ENCODE results near the gene IAH1.

DNA sequence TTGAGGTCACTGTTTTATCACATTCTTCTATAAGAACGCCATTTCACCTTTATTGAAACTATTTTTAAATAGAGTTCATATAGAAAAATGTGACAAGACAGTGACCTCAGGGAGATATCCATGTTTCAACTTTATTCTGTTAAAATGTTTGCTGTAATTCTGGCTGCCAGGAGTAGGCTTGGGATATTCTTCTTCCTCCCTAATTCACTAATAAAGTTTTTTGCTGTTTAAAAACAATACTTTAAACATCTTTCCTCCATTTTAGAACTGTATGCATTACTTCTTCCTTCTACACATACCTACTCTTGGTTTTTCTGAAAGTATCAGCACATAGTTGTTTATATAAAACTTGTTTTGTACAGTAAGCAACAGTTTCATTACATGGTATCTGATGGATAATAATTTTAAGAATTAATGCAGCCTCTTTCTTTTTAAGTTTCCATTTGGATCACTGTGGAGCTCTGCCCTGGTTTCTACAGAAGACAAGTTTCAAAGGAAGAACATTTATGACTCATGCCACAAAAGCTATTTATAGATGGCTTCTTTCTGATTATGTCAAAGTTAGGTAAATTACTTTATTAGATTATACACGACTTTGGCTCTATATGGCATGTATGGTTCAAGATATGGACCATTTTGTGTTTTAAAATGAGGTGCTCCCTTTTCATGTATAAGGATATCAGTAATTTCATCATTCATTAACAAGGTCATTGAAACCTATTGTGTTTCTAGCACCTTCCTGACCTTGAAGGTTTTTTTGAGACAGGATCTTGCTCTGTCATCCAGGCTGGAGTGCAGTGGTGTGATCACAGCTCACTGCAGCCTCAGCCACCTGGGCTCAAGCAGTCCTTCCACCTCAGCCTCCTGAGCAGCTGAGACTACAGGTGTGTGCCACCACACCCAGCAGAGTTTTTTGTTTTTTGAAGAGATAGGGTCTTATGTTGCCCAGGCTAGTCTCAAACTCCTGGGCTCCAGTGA, 43.7 kb upstream of the IAH1 start:
- TF ChIP-seq, protein P1, sequence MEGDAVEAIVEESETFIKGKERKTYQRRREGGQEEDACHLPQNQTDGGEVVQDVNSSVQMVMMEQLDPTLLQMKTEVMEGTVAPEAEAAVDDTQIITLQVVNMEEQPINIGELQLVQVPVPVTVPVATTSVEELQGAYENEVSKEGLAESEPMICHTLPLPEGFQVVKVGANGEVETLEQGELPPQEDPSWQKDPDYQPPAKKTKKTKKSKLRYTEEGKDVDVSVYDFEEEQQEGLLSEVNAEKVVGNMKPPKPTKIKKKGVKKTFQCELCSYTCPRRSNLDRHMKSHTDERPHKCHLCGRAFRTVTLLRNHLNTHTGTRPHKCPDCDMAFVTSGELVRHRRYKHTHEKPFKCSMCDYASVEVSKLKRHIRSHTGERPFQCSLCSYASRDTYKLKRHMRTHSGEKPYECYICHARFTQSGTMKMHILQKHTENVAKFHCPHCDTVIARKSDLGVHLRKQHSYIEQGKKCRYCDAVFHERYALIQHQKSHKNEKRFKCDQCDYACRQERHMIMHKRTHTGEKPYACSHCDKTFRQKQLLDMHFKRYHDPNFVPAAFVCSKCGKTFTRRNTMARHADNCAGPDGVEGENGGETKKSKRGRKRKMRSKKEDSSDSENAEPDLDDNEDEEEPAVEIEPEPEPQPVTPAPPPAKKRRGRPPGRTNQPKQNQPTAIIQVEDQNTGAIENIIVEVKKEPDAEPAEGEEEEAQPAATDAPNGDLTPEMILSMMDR (conservative IDR thresholded peaks at IDR 0.05; ENCODE audit: low read depth, low read length), result no peak
- no peak for TF ChIP-seq POLR2A (IDR thresholded peaks at IDR 0.05; ENCODE audit: low read depth, low read length)
- TF ChIP-seq CEBPB (IDR thresholded peaks at IDR 0.05; ENCODE audit: low read depth, low read length), result no peak
- TF ChIP-seq, protein P2, sequence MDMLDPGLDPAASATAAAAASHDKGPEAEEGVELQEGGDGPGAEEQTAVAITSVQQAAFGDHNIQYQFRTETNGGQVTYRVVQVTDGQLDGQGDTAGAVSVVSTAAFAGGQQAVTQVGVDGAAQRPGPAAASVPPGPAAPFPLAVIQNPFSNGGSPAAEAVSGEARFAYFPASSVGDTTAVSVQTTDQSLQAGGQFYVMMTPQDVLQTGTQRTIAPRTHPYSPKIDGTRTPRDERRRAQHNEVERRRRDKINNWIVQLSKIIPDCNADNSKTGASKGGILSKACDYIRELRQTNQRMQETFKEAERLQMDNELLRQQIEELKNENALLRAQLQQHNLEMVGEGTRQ (IDR thresholded peaks at IDR 0.05; ENCODE audit: low read depth, low read length), result no peak

Measured in IMR-90 (cell line).